Esophagus muscularis mucosa (tissue), 4 donors: ENCODE results near the gene AKAP6.

ENCODE experiments used
- CTCF ChIP-seq, 3 experiments: fragments of 200-600 bp in 2 of 3; fragments of 450-650 bp in 1 of 3; sonication (generic) in 2 of 3; IDR thresholded peaks; one replicate each; pipeline ENCODE4 v1.5.1; 2017 to 2019; ENCODE audit warnings: antibody characterized with exemption in 3 of 3, mild to moderate bottlenecking in 2 of 3, moderate library complexity in 1 of 3
- EP300 ChIP-seq: sonication (generic); formaldehyde crosslinking; IDR thresholded peaks from one replicate; pipeline ENCODE4 v1.6.1; 2017; ENCODE audit warnings: antibody characterized with exemption
- POLR2A ChIP-seq: fragments of 450-650 bp; IDR thresholded peaks from one replicate; pipeline ENCODE4 v1.6.1; 2017; ENCODE audit warnings: antibody characterized with exemption, moderate library complexity, mild to moderate bottlenecking, low read depth
- POLR2AphosphoS5 ChIP-seq, 2 donors: sonication (generic); formaldehyde crosslinking; IDR thresholded peaks; one replicate each; pipeline ENCODE4 v1.6.1; 2017; ENCODE audit warnings: antibody characterized with exemption in 2 of 2

DNA sequence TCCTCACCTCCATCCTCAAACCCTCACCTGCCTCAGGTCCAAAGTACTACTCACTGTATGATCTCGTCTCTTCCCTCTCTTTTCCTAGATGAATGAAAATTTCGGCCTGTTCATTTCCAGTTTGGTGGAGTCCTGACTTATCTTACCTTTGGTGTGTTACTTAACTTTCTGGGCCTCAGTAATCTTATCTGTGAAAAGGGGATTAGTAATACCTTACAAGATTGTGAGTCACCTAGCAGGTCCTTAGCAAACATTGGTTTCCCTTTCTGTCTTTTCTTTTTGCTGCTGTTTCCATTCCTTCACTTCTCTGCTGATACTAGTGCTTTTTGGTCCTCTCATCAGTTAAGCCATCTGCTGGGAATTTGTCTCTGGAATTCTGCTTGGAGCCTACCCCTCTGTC is 52.8 kb downstream of the AKAP6 start:
- TF ChIP-seq CTCF (IDR thresholded peaks at IDR 0.05): no peak
- TF ChIP-seq POLR2A: no peak
- no peak for TF ChIP-seq EP300
- no peak for TF ChIP-seq POLR2AphosphoS5 (IDR thresholded peaks at IDR 0.05)
